Ectodermal cell (in vitro differentiated cells): ENCODE data around the gene ALDH4A1.

Experiments used
- H3K27ac ChIP-seq: 2 replicates; pipeline ENCODE4 v1.7.0; 2013; ENCODE audit warnings: mild to moderate bottlenecking, low read depth, low read length; ENCODE audit not compliant: insufficient read depth, poor library complexity, severe bottlenecking
- H3K27me3 ChIP-seq: 2 replicates; pipeline ENCODE4 v1.7.0; 2013; ENCODE audit warnings: mild to moderate bottlenecking, low read length; ENCODE audit not compliant: insufficient read depth, control insufficient read depth, poor library complexity, severe bottlenecking
- H3K36me3 ChIP-seq: one replicate; pipeline ENCODE4 v1.7.0; 2013; ENCODE audit warnings: low read length; ENCODE audit not compliant: control insufficient read depth, insufficient read depth
- H3K4me1 ChIP-seq: one replicate; pipeline ENCODE4 v1.7.0; 2013; ENCODE audit warnings: low read length; ENCODE audit not compliant: control insufficient read depth, insufficient read depth
- H3K4me3 ChIP-seq: 2 replicates; pipeline ENCODE4 v1.7.0; 2013; ENCODE audit warnings: low read depth, low read length, control low read depth; ENCODE audit not compliant: insufficient read depth
- H3K9me3 ChIP-seq: 2 replicates; pipeline ENCODE4 v1.7.0; 2013; ENCODE audit warnings: mild to moderate bottlenecking, low read length, moderate library complexity; ENCODE audit not compliant: control insufficient read depth
- WGBS, 2 experiments: methylation state at CpG; one replicate each; pipeline ENCODE4 v1.1.7; 2013; ENCODE audit warnings: missing lambda C conversion rate in 2 of 2; 5-methylcytosine and 5-hydroxymethylcytosine counted together

The ALDH4A1 gene

GRCh38 chr1:18912550-18912949, 10.2 kb upstream of the ALDH4A1 start:
- no peaks in the 10 kb centered on the region for H3K36me3 ChIP-seq
- 92 to 93% methylated on average over 3 of the region's 3 CpGs for WGBS, 2 experiments
- no peaks in the 10 kb centered on the region for H3K27me3 ChIP-seq

GRCh38 chr1:18908911-18909771, 6.8 kb upstream of the ALDH4A1 start:
- no peaks in the 10 kb centered on the region for H3K9me3 ChIP-seq
- H3K27me3 ChIP-seq: no peaks in the 10 kb centered on the region
- H3K4me1 ChIP-seq: peaks cover 10% of the 10 kb centered on the region
- H3K4me3 ChIP-seq: no peak overlapping the region
- WGBS, 2 experiments: 93% methylated on average over 17 of the region's 17 CpGs
- H3K36me3 ChIP-seq: no peaks in the 10 kb centered on the region
- no peak overlapping the region for H3K27ac ChIP-seq

More at GRCh38 chr1:18912550-18912949, 10.2 kb upstream of the ALDH4A1 start:
- Histone ChIP-seq H3K9me3 (no peaks in the 10 kb centered on the region), H3K4me3 (no peak overlapping the region), H3K27ac (no peak overlapping the region), H3K4me1 (peaks cover 7% of the 10 kb centered on the region)

- WGBS, 2 experiments: 85 to 86% methylated on average over 22 of the region's 22 CpGs
- H3K36me3 ChIP-seq: no peaks in the 10 kb centered on the region
- H3K27me3 ChIP-seq: no peaks in the 10 kb centered on the region
- no peaks in the 10 kb centered on the region for H3K9me3 ChIP-seq
- H3K27ac ChIP-seq: no peak overlapping the region
- H3K4me1 ChIP-seq: peaks cover 13% of the 10 kb centered on the region
- H3K4me3 ChIP-seq: no peak overlapping the region
Observed at GRCh38 chr1:18907917-18908845, 5.8 kb upstream of the ALDH4A1 start.

- no peaks in the 10 kb centered on the region for H3K36me3 ChIP-seq
- no peak overlapping the region for H3K27ac ChIP-seq
- no peaks in the 10 kb centered on the region for H3K27me3 ChIP-seq
- peaks cover 14% of the 10 kb centered on the region for H3K4me1 ChIP-seq
- H3K4me3 ChIP-seq: no peak overlapping the region
- WGBS, 2 experiments: 77 to 79% methylated on average over 16 of the region's 16 CpGs
- no peaks in the 10 kb centered on the region for H3K9me3 ChIP-seq
Observed at GRCh38 chr1:18907021-18907916, 4.9 kb upstream of the ALDH4A1 start.

- 74 to 76% methylated on average over 7 to 8 of the region's 8 CpGs for WGBS, 2 experiments
- Histone ChIP-seq H3K4me3 (peak overlapping the region; percentile 87), H3K27me3 (peaks cover 7% of the 10 kb centered on the region), H3K36me3 (no peaks in the 10 kb centered on the region), H3K4me1 (peaks cover 20% of the 10 kb centered on the region), H3K9me3 (no peaks in the 10 kb centered on the region), H3K27ac (no peak overlapping the region)
Observed at GRCh38 chr1:18903291-18903756, 969 bp upstream of the ALDH4A1 start.

- no peaks in the 10 kb centered on the region for H3K36me3 ChIP-seq
- H3K9me3 ChIP-seq: no peaks in the 10 kb centered on the region
- peaks cover 11% of the 10 kb centered on the region for H3K4me1 ChIP-seq
- peaks cover 7% of the 10 kb centered on the region for H3K27me3 ChIP-seq
- 1% methylated on average over 44 of the region's 44 CpGs for WGBS, 2 experiments
- peak overlapping the region; percentile 87 for H3K4me3 ChIP-seq
- peak overlapping the region; percentile 96 for H3K27ac ChIP-seq
Observed at GRCh38 chr1:18901952-18902522, 318 bp downstream of the ALDH4A1 start.

- 61 to 63% methylated on average over 5 to 9 of the region's 9 CpGs for WGBS, 2 experiments
- no peak overlapping the region for H3K27ac ChIP-seq
- peak overlapping the region; percentile 87 for H3K4me3 ChIP-seq
- H3K4me1 ChIP-seq: peaks cover 11% of the 10 kb centered on the region
- H3K36me3 ChIP-seq: no peaks in the 10 kb centered on the region
- no peaks in the 10 kb centered on the region for H3K9me3 ChIP-seq
- H3K27me3 ChIP-seq: peaks cover 7% of the 10 kb centered on the region
Observed at GRCh38 chr1:18901147-18901951, 1.0 kb downstream of the ALDH4A1 start.

- H3K27me3 ChIP-seq: peaks cover 7% of the 10 kb centered on the region
- 94% methylated on average over 10 of the region's 10 CpGs for WGBS, 2 experiments
- H3K36me3 ChIP-seq: no peaks in the 10 kb centered on the region
- peaks cover 11% of the 10 kb centered on the region for H3K4me1 ChIP-seq
- H3K9me3 ChIP-seq: no peaks in the 10 kb centered on the region
- no peak overlapping the region for H3K27ac ChIP-seq
- H3K4me3 ChIP-seq: no peak overlapping the region
Observed at GRCh38 chr1:18900303-18900841, 2.0 kb downstream of the ALDH4A1 start.
